ENCODE results near the gene C22orf23.
"Not testable (repeated sequence)": the region's sequence is repeated elsewhere in the genome, so short reads cannot be mapped to it uniquely, and the experiment has no call there.

C22orf23 gene

DNA sequence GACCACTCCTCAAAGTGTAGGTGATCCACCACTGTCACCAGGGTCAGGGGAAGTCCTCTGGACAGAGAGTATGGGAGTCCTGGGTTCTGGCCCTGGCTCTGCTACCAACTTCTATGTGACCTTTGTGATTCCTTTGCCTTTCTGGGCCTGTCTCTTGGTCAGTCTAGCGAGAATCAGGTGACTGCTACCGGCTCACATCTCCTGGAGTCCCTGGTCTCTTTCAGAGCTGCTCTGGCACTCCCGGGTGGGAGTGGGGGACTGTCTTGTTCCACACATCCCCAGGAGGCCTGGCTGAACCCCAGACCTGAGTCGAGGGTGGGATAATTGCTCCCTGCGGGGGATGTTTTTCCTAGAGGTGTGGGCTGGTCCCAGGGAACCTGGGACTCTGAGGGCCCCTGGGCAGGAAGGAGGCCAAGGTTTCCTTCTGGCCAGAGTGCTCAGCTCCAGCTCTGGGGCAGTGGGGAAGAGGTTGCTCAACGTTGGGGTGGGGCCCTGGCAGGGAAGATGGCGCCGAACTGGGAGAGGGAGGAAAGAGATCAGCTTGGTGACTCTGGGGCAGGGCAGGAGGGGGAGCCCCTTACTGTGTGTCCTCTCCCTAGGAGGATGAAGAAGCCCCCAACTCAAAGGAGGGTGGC is 28.9 kb upstream of the C22orf23 start:
- no peak for DNase-seq

DNA sequence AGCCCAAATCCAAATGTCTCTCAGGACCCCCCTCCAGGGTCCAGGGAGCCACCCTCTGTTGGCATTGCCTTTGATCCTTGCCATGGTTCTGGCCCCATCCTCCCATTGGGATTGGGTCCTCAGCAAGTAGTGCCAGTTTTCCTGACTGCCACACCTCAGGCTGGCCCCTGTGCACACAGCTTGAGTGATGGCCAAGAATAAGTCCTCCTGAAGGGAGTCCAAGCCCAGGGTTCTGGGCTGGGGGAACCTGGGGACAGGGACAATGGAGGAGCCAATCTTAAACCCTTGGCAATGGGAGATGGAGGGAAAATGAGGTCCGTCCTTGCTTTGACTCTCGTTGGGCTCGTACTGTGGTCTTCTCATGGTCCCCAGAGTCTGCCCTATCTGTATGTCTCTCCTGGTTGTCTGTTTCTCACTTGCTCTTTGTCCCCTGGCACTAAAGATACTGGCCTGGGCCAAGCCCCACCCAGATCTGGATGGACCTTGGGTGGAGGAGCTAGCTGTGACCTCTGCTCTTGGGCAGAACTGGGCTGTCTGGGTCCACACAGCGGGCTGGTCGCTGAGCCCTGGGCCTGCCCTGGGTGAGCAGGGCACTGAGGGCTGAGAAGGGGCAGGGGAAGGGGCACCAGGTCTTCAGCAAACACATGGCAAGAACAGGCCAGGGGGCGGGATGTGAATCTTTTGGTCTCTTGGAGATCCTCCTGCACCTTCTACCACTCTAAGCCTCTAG is 28.0 kb upstream of the C22orf23 start:
- DNase-seq, result no peak

DNA sequence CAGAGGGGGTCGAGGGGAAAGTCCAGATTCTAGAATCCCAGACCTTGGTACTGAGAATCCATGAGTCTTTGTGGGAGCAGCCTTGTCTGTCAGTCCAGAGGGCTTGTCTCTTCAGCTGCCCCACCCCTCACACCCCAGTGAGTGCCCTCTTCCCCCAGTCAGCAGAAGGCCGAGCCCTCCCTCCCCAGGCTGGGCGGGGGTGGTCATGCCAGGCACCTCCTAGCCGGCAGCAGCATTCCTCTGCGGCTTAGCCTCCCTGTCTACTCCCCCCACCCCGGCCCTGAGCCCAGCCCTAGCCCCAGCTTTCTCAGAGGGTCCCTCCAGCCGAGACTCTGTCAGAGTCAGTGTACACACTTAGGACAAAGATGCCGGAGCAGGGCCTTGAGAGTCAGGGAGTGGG is 26.4 kb upstream of the C22orf23 start:
- DNase-seq, result no peak

DNA sequence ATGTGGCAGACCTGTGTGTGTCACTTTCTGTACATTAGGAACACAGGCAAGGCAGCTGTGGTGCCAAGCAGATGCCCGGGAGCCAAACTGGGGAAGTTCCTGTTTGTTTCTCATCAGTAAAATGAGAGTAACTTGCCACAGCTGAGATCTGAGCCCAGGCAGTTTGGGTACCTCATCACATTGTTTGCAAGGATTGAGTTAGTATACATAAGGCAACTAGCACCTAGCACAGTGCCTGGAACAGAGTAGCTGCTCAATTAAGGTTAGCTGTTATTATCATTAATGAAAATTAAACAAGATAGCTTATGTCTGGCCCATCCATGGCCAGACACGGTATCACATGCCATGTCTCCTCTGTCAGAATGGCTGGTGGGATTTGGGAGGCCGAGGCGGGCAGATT is 23.1 kb upstream of the C22orf23 start:
- no peak for DNase-seq

DNA sequence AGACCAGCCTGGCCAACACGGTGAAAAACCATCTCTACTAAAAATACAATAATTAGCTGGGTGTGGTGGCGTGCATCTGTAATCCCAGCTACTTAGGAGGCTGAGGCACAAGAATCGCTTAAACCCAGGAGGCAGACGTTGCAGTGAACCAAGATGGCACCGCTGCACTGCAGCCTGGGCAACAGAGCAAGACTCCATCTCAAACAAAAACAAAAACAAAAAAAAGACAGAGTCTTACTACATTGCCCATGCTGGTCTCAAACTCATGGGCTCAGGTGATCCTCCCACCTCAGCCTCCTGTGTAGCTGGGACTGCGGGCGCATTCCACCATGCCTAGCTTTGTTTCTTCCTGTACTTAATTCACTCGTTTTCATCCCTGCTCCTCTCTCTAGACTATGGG is 22.6 kb upstream of the C22orf23 start:
- not testable (repeated sequence) for DNase-seq

DNA sequence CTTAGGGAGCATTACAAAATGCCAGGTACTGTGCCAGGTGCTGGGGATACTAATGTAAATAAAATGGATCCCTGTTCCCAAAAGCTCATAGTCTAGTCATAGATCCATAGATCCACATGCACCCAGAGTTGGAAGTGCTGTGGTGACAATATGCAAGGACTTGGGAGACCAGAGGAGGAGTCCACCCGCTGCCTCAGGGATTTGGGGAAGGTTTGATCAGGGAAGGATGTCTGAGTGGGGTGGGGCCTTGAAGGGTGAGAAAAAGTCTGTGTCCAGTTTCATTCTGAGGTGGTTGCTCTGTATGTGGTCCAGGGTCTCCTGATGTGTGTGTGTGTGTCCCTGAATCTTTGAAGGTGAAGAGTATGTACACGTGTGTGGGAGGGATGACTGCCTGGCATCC is 21.8 kb upstream of the C22orf23 start:
- DNase-seq, result no peak

DNA sequence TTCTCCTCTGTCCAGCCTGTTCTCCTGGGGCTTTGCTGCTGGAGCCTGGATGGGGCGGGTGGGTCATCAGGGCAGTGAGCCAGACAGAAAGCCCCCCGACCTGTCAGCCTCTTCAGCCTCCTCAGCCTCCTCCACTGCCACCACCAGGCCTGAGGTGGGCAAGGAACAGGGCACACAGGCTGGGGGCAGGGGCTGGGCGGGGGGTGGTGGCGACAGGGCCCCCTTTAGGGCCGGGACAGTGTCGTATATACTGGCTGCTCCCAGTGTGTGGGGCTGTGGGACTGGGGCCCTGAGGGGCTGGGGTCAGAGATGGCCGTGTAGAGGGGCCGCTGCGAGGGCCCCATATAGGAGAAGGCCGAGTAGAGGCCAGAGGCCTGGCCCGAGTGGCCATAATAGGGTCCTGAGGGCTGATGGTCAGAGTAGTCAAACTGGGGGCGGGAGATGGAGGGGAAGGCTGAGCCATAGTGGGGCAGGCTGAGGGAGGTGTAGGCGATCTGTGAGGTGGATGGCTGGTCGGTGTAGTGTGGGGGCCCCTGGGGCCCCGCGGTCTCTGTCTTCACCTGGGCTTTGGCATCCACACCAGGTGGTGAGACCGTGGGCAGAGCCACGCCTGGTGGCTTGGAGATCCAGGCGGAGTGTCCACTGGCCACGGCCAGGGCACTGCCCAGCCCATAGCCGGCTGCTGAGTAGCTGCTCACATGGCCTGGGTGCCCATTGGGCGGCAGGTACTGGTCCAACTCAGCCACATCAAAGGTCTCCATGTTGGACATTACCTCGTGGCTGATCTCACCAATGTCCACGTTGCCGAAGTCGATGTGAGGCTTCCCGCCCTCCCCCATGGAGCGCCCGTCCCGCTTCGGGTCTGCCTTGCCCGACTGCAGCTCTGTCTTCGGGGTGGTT is 20.1 kb upstream of the C22orf23 start:
- no peak for DNase-seq

DNA sequence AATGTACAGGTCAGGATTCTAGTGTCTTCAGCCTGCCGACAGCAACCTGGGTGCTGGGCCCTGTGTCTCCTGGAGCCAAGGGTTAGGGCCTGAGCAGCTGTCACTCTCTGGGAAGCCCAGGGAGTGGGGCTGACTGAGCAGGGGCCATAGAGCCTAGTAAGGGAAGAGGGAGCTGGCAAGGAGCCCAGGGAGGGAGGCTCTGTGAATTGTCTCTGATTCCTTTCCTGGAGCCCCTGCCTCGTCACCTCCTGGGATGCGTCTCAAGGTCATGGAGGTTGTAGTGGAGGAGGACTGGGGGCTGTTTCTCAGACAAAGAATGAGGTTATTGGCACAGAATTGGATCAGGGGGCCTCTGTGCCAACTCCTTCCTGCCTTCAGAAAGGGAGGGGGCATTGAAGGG is 19.1 kb upstream of the C22orf23 start:
- peak in 1 of 3 experiments; percentile 26 for DNase-seq

DNA sequence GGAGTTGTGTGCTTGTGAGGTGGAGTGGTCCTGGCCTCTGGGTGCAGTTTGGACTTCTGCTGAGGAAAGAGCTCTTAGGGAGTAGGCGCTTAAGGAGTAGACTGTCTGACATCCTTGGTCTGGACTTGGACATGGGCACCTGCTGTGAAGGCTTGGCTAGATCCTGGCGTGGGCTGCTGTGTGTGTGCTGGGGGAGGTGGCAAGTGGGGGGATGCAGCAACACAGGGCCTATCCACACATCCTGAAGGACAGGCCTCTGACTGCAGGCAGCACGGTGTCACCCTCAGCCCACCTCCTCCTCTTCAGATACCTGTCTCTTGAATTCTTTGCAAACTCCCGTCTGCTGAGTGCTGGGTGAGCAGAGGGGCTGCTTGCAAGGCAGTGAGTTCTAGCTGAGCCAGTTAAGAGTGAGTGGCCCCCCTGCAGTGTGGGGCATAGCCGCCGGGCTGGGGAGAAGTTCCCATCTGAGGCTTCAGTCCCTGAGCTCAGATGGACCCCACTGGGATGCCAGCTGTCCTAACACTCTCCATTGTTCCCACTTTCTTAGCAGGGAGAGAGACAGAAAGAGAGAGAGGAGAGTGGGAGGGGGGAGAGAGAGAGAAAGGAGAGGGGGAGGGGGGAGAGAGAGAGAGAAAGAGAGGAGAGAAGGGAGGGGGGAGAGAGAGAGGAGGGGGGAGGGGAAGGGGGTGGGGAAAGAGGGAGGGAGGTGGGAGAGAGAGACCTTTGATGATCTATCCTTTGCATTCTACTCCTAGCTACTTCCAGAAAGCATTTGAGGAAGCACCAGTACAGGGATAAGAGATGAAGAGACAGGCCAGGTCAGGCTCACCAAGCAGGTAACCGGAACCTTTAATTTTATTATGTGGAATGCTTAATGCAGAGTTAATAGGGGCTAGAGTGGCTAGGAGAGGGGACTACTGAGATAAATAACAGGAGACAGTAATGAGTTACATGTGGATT is 18.4 kb upstream of the C22orf23 start:
- peak in 2 of 3 experiments; percentile 10 to 46 for DNase-seq

DNA sequence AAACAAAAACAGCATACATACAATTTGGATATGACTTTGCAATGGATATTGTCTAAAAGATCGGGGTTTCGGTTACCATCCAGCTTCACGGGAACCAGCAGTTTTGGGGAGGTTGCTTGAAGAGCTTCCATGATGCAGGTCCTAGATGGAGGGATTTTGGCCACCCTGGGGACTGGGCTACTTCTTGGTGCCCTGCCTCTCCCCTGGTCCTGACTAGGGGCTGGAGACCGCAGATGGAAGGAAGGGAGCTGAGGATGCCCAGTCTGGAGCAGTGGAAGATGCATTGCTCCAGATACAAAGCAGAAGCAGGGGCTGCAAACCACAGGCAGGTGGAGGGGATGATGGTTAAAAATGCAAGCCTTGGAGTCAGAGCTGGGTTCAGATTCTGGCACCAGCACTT is 17.5 kb upstream of the C22orf23 start:
- no peak for DNase-seq

DNA sequence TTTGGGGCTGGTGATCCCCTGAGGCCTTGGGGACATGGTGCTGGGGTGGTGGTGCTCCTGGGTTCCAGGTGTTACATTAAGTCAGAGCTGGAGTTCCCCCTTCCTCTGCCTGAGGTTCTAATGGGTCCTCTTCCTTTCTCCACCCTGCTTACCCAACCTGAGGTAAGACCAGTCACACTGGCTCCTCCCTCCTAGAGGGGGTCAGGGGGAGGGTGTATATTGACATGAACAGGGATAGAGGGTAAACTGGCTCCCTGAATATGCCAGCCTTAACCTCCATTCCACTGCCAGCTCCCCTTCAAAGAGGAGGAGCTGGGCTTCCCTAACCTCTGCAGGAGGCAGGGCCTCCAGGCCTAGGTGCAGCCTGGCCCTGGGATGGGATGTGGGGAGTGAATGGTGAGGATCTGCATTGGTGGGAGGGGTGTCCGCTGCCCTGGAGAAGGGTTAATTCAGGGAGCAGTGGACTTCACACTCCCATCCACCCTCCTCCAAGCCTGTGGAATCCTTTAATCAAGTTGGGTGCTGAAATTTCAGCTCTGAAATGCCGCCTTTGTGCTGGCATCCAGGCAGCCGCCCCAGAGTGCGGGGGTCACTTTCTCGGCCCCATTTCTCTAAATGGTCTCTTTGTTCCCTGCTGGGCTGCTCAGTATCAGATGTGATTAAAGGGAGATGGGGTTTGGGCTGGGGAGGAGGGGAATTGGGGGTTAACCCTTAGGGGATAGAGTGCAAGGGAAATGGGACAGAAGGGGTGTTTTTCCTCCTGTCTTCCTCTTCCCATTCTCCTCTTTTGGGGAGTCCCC is 15.3 kb upstream of the C22orf23 start:
- DNase-seq, result no peak

DNA sequence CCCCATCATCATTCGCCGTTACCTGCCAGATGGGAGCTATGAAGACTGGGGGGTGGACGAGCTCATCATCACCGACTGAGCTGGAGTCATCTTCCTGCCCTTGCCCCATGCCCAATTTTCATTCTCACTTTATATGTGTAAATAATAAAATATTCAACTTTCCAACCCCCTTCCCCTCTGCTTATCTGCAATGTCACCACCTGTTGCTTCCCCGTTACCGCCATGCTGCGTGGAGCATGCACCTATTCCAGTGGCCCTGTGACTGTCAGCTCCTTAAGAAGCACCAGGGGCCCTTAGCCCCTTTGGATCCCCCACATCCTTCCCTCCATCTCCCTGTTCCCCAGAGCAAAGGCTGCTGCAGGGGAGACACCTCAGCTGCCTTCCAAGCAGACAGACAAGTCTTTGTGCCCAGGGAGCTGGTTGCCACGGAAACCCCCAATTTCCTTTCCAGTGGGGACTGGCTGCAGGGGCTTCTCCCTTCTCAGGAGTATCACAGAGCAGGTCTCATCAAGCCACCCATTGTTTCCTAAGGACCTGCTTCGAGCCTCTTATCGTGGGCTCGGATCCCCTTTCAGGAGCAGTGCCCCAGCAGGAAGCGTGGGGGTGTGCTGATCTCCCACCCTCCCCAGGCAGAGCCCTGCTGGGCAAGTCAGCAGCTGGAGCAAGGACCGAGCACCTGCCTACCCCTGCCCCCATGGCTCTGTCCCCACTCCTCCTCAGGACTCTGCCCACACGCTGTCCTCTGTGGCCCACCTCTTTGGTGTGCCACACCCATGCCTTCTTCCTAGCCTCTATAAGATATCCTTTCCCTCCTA is 14.4 kb upstream of the C22orf23 start:
- peak in 1 of 3 experiments; percentile 5 for DNase-seq

DNA sequence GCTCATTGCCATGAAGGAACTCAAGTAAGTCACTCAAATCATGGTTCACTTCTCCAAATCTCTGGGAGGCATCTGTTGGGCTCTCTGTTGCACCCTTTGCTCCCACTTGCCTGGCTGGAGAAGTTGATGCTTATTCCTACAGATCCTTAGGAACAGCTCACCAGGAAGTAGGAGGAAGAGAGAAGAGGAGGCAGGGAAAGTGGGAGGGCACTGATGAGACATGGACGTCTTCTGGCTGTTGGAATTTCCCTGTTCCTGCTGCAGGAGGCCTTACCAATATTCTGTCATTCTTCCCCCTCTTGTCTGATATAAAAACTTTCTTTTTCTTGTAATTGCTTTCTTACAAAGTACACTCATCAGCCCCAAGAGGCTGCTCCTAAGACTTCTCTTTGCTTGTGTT is 13.7 kb upstream of the C22orf23 start:
- DNase-seq, result no peak

DNA sequence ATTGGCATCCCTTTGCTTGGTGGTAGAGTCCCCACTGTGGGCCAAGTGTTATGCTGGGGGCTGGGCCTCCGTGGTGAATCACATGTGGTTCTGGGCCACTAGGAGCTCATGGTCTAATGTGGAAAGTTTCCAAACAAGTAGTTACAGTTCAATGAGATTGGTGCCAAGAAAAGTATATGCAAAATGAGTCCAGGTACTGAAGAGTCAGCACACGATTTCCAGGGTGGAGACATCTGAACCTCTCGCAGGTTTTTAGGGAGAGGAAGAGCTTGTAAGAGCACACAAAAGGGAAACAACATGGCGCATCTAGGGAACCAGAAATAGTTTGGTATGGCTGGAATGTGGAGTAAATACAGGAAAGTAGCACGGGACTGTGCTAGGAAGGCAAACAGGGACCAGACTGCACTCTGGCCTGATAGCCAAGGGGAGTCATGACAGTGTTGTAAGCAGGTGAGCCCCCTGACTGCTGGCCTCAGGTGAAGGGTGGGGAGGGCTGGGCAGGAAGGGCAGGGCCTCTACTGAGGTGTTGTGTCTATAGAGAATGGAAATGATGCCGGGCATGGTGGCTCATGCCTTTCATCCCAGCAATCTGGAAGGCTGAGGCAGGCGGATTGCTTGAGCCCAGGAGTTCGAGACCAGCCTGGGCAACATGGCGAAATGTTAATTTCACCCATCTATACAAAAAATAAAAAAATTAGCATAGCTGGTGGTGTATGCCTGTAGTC is 12.7 kb upstream of the C22orf23 start:
- no peak for DNase-seq

DNA sequence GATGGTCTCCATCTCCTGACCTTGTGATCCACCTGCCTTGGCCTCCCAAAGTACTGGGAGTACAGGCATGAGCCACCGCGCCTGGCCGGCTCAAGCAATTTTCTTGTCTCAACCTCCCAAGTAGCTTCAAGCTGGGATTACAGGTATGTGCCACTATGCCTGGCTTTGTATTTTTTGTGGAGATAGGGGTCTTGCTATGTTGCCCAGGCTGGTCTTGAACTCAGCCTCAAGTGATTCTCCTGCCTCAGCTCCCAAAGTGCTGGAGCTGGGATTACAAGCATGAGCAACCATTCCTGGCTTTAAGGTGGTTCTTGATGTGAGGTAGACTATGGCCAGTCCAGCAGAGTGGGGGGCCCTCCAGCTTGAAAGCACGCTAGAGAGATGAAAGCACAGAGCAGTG is 7.7 kb upstream of the C22orf23 start:
- DNase-seq, result no peak

DNA sequence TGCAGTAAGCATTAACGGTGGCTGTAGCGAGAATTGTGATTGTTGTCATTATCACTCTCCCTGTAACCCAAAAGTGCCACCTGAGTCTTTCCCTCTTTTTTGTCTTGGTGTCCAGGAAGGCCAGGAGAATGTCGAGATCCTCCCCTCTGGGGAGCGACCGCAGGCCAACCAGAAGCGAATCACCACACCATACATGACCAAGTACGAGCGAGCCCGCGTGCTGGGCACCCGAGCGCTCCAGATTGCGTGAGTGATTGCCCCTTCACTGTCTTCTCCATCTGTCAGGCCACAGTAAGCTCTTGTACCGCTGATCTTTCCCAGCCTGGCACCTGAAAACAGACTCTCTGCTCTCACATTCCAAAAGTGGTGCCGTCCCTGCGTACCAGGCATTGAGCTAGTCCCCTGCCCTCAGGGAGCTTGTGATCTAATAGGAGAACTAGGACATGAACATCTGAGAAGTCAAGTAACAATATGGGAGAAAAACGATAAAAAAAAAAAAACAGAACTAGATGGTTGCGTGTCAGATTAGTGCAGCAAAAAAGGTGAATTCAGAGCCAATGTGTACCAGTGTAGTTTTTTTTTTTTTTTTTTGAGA is 5.9 kb upstream of the C22orf23 start:
- no peak for DNase-seq

DNA sequence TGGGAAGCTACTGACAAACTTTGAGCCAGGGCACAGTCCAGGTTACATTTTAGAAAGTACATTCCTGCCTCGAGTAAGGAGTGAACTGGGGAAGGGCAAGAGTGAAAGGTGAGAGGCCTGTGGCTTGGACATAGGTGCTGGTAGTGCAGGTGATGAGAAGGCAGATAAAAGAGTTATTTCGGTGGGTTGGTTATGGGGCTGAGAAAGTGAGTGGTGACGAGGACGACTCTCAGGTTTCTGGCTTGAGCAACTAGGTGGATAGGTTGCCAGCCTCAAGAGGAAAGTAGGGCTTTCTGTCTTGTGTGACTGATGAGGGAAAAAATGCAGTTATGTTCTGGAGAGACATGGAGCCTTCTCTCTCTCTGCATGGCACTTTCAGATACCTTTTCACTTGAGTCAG is 3.8 kb upstream of the C22orf23 start:
- DNase-seq, result no peak

DNA sequence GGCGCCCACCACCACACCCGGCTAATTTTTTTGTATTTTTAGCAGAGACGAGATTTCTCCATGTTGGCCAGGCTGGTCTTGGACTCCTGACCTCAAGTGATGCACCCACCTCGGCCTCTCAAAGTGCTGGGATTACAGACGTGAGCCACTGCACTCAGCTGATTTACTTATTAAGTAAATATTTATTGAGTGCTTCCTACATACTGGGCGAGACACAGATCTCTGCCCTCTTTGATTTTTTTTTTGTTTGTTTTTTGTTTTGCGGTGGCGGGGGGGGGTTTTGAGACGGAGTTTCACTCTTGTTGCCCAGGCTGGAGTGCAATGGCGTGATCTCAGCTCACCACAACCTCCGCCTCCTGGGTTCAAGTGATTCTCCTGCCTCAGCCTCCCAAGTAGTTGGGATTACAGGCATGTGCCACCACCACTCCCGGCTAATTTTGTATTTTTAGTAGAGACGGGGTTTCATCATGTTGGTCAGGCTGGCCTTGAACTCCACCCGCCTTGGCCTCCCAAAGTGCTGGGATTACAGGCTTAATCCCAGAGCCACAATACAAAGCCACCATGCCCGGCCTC is 2.5 kb upstream of the C22orf23 start:
- DNase-seq, result not testable (repeated sequence)

DNA sequence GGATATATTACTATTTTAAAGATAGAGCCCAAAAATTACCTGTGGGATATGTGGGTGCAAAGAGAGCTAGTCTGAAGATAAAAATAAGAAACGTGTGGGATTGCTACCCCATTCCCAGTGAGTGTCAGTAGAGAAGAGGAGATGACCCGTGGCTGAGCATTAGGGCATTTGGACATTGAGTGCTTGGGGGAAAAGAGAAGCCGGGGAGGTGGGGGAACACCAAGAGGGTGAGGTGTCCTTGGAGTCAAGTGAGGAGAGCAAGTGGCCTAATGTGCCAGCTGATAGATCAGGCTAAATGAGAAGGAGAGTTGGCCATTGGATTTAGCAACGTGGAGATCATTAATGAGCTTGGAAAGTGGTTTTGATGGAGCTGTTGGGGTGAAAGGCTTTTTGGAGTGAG is 1.3 kb upstream of the C22orf23 start:
- no peak for DNase-seq

All from NCI-H1417 (cell line).